Measurements from ENCODE around the gene PLA2G2F. TPM values are rescaled to one million over a fixed set of nuclear protein-coding genes. Genes with fewer than 3 reads are reported as not detected.

The PLA2G2F gene
- polyA plus RNA-seq, 4 donors, result 0.14 to 0.65 (median 0.37) TPM

GRCh38 chr1:20187103-20187812 is 48.1 kb downstream of the PLA2G2F start:
- DNase-seq (ENCODE audit: low read depth in 4 of 4, low spot score in 2 of 4), result no peak

DNA sequence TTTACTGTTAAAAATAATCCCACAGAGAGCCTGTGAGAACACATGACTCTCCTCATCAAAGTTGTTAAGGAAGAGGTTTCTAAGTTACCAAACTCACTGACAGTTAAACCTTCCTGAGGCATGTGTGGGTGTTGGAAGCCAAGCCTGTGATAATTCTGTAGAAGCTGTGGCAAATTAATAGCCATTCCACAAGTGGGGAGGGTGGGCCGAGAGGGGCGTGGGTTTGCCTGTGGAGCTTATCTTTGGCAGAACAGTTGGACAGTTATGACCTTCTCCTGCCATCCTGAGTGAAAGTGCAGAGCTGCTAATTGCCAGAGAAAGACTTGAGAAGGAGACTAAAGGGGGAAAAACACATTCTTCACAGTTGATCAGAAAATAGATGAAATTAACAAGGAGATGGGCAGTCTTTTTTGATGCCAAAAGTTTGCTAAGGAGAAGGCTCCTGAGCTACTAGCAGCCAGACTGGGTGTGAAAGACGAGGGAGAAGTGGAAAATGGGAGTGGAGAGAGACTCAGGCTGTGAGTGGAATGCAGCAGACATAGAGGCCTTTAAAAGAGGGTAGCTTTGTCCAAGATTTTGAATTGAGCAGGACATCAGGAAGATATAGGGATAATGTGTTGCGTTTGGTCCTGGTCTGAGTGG is 48.8 kb downstream of the PLA2G2F start:
- DNase-seq (ENCODE audit: low read depth in 4 of 4, low spot score in 2 of 4), result no peak

GRCh38 chr1:20188455-20188817 is 49.3 kb downstream of the PLA2G2F start:
- DNase-seq (ENCODE audit: low read depth in 4 of 4, low spot score in 2 of 4), result no peak

- DNase-seq (ENCODE audit: low read depth in 4 of 4, low spot score in 2 of 4), result no peak
Observed at GRCh38 chr1:20189664-20190063, 50.5 kb downstream of the PLA2G2F start.

DNA sequence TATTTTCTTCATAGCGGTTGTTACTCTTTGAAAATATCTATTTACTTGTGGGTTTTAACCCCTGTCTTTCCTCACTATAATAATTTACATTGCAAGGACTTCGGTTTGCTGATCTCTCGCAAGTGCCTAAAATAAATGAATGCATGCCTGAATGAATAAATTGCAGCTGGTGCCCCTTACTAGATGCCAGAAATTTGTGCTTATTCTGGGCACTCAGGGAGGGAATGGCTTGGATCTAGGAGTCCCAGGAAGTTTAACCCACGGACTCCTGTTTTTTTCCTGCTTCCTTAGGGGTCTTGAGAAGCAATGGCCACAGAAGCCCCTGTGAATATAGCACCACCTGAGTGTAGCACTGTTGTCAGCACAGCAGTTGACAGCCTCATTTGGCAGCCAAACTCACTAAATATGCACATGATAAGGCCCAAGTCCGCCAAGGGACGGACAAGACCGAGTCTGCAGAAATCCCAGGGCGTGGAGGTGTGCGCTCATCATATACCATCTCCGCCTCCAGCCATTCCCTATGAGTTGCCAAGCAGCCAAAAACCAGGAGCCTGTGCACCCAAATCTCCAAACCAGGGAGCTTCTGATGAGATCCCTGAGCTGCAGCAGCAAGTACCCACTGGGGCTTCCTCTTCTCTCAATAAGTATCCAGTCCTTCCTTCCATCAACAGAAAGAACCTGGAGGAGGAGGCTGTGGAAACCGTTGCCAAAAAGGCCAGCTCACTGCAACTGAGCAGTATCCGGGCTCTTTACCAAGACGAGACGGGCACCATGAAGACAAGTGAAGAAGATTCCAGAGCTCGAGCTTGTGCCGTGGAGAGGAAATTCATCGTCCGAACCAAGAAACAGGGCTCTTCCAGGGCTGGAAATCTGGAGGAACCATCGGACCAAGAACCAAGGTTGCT is 51.4 kb downstream of the PLA2G2F start:
- DNase-seq (ENCODE audit: low read depth in 4 of 4, low spot score in 2 of 4), result no peak

DNA sequence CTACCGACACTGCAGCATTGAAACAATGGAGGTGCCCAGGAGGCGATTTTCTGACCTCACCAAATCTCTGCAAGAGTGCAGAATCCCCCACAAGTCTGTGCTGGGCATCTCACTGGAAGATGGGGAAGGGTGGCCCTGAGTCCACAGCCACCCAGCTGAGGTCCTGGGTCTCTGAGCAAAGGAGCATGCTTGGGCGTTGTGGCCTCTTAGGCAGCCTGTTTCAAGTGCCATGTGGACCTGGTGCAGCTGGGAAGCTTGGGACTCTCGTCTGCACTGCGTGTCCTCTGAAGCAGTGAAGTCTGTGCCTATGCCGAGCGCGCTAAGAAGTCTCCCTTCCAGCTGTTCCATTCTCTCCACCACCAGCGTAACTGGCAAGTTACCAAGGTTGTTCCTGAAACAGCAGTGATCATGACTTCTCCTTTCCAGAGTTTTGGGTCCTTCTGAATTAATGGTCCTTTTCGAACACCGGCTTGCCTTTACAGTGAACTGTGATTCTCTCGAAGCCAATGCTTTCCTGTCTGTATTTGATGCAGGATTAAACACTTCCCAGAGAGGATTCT is 52.2 kb downstream of the PLA2G2F start:
- no peak for DNase-seq (ENCODE audit: low read depth in 4 of 4, low spot score in 2 of 4)

- no peak for DNase-seq (ENCODE audit: low read depth in 4 of 4, low spot score in 2 of 4)
Observed at GRCh38 chr1:20192364-20192763, 53.2 kb downstream of the PLA2G2F start.

DNA sequence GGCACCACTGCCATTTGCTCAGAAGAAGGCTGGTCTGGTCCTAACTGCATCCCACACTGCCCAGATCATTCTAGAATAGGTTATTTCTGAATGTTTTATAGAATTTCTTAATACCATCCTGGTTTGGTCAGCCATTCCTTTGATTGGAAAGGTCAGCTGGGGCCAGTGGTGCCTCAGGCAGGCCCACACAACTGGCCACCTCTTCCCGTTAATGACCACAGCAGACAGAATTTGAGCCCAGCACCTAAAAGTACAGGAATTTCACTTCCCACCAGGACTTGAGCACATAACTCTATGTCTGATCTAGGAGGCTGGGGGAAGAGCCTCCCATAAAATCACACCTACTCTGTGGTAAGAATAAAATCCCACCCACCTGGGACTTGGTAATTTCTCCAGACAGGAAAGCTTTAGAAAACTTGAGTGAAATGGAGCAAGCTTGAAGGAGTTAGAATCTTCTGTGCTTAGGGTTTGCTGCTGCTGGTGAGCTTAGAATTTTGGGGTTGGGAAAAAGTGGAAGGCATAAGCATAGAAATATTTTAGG is 53.8 kb downstream of the PLA2G2F start:
- no peak for DNase-seq (ENCODE audit: low read depth in 4 of 4, low spot score in 2 of 4)

DNA sequence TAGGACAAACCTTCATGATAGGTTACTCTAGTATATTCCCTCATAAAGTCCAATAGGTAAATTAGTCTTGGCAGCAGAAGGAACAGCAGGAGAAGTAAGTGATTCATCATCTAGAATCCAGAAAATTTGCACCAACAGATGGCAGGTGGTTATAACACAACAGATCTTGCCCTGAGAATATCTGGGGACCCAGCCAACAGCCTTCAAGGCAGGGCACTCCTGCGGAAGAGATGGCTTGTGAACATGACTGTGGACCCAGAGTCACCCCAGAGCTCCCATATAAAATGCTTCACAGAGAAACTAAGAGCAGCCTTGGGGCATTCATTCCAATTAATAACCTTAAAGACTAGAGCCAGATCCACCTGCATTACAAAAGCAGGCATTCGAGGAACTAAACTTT is 55.1 kb downstream of the PLA2G2F start:
- DNase-seq (ENCODE audit: low read depth in 4 of 4, low spot score in 2 of 4), result no peak

DNA sequence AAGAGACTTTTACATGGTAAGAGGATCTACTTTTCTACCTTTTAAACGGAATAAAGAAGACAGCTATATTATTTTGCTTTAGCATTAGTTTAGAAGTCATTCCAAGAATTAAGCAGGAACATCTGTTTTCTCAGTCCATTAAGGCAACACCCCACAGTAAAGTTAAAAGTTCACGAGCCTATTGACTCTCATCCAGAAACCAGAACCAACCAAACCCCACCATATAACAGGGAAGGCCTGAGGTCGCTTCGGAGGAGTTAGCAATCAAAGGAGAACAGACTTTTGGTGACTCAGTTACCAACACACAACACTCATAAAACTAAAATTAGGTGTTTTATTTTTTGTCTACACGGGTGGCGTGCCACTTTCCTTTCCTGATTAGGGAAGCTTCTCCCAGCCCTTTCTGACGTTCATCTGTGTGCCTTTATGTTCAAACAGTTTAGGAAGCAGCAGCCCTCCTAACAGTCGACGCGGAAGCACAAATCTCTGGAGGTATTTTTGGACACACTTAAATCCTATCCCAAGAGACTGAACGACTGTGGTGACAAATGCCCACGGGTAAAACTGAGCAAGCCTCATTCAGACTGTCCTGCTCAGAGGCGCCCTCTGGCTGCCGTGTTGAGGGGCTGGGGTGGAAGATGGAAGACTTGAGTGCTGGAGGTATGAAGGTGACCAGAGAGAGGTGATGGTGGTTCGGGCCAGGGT is 55.8 kb downstream of the PLA2G2F start:
- peak in 1 of 4 donors; percentile 25 for DNase-seq (ENCODE audit: low read depth in 4 of 4, low spot score in 2 of 4)

DNA sequence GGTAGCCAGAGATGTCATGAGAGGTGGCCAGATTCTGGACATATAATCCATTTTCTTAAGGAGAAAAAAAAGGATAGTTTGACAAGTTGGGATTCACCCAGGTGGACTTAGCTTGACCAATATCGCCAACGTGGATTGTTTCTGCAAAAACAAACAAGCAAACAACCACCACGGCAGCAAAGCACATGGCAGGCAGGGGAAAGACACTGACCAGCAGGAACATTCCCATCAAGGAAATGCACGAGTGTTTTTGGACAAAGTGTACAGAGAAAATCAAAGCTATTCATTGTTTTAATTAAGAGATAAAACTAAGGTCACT is 56.3 kb downstream of the PLA2G2F start:
- DNase-seq (ENCODE audit: low read depth in 4 of 4, low spot score in 2 of 4), result no peak

DNA sequence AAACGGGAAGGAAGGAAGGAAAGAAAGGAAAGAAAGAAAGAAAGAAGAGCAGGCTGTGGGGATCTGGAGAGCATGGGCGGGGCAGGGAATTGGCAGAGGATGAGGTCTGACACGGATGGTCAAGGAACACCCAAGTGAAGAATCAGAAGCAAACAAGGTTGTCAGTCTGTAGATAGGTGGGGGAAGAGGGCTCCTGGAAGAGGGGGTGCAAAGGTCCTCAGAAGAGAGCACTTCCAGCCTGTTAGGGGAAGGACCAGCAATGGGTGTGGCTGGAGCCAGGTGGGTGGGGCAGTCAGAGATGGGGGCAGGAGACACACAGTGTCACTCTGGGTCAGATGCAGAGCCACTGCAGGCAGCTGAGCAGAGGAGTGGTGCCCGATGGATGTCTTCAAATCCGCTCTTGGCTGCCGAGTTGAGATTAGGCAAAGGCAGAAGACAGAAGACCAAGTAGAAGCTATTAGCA is 58.2 kb downstream of the PLA2G2F start:
- no peak for DNase-seq (ENCODE audit: low read depth in 4 of 4, low spot score in 2 of 4)

- no peak for DNase-seq (ENCODE audit: low read depth in 4 of 4, low spot score in 2 of 4)
Observed at GRCh38 chr1:20198296-20198695, 59.2 kb downstream of the PLA2G2F start.

DNA sequence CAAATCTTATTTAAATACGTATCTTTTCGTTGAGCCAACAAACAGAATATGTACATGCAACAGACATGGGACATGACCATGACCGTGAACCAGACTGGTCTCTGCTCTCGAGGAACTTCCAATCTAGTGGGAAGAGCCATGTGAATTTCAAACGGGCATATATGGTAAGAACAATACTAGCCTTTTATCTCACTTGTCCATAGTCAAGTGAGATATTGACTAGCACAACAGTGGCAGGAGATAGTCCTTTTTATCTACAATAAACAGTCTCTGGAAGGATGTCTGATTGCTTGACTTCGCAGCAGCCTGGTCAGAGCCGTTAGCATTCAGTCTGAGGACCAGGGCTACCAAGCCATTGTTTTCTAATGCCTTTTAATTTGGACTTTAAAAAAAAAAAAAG is 59.8 kb downstream of the PLA2G2F start:
- DNase-seq (ENCODE audit: low read depth in 4 of 4, low spot score in 2 of 4), result no peak

DNA sequence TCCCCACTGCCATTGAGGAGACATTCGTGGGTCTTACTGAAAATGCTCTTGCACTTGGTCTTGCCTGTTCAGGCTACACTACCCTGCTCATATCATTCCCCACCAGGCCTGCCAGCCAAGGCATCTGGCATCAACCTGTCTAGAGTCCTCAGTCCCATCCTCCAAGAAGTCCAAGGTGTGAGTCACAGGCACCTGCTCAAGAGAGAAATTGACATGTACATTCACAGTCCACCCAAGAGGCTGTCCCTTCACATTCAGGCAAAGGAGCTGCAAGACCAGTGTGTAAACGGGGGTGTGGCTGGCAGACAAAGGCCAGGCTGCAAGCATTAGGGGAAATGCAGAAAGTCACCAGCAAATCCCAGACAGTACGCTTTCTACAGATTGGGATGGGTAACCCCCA is 60.3 kb downstream of the PLA2G2F start:
- no peak for DNase-seq (ENCODE audit: low read depth in 4 of 4, low spot score in 2 of 4)

DNA sequence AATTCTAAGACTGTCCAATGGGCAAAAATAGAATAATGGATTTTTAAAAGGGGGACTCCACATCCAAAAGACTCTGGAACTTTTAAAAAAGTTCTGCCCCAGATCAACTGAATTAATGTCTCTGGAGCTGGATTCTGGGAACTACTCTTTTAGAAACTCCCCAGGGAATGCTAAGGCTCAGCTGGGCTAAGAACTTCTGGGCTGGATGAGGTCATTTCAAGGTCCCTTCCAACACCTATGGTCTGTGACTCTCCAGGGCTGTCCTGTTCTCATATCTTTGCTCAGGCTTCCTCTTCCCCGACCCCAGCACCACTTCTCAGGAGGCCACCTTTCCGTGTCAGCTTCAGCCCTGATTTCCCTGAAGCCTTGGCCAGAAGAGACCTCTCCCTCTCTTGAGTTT is 60.7 kb downstream of the PLA2G2F start:
- DNase-seq (ENCODE audit: low read depth in 4 of 4, low spot score in 2 of 4), result no peak

Measured in left renal cortex interstitium (tissue), 4 donors.